LNCAP (cell line): ENCODE data around the gene WDR5.

Experiments
- TF ChIP-seq, protein P1 (sequence below): fragments of 450-650 bp; IDR thresholded peaks from 2 replicates; pipeline ENCODE4 v1.5.1; 2017; ENCODE audit warnings: mild to moderate bottlenecking

Gene WDR5

DNA sequence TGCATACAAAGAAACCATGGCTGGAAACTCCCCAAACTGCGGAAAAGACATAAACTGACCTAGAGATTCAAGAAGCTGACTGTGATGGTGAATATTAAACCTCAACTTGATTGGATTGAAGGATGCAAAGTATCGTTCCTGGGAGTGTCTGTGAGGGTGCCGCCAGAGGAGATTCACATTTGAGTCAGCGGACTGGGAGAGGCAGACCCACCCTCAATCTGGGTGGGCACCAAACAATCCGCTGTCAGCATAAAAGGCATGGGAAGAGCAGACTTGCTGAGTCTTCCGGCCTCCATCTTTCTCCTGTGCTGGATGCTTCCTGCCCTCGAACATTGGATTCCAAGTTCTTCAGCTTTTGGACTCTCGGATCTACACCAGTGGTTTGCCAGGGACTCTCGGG, 24.8 kb upstream of the WDR5 start:
- TF ChIP-seq, protein P1, sequence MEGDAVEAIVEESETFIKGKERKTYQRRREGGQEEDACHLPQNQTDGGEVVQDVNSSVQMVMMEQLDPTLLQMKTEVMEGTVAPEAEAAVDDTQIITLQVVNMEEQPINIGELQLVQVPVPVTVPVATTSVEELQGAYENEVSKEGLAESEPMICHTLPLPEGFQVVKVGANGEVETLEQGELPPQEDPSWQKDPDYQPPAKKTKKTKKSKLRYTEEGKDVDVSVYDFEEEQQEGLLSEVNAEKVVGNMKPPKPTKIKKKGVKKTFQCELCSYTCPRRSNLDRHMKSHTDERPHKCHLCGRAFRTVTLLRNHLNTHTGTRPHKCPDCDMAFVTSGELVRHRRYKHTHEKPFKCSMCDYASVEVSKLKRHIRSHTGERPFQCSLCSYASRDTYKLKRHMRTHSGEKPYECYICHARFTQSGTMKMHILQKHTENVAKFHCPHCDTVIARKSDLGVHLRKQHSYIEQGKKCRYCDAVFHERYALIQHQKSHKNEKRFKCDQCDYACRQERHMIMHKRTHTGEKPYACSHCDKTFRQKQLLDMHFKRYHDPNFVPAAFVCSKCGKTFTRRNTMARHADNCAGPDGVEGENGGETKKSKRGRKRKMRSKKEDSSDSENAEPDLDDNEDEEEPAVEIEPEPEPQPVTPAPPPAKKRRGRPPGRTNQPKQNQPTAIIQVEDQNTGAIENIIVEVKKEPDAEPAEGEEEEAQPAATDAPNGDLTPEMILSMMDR = no peak

DNA sequence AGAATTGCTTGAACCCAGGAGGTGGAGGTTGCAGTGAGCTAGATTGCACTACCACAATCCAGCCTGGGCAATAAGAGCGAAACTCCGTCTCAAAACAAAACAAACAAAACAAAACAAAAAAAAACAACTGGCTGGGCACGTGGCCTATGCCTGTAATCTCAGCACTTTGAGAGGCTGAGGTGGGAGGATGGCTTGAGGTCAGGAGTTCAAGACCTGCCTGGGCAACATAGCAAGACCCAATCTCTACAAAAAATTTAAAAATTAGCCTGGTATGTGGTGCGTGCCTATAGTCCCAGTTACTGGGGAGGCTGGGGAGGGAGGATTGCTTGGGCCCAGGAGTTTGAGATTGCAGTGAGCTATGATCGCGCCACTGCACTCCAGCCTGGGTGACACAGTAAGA, 23.3 kb upstream of the WDR5 start:
- TF ChIP-seq, protein P1 = no peak

DNA sequence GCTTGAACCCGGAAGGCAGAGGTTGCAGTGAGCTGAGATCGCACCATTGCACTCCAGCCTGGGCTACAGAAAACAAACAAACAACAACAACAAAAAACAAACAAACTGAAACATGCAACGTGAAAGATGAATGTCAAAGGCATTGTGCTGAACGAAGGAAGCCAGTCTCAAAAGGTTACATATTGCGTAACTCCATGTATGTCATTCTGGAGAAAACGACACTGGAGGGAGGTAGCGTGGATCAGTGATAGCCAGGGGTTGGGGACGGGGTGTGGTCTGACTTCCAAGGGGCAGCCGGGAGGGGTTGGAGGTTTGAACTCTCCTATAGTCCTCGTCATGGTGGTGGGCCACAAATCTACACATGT, 12.1 kb upstream of the WDR5 start:
- TF ChIP-seq, protein P1 = no peak

DNA sequence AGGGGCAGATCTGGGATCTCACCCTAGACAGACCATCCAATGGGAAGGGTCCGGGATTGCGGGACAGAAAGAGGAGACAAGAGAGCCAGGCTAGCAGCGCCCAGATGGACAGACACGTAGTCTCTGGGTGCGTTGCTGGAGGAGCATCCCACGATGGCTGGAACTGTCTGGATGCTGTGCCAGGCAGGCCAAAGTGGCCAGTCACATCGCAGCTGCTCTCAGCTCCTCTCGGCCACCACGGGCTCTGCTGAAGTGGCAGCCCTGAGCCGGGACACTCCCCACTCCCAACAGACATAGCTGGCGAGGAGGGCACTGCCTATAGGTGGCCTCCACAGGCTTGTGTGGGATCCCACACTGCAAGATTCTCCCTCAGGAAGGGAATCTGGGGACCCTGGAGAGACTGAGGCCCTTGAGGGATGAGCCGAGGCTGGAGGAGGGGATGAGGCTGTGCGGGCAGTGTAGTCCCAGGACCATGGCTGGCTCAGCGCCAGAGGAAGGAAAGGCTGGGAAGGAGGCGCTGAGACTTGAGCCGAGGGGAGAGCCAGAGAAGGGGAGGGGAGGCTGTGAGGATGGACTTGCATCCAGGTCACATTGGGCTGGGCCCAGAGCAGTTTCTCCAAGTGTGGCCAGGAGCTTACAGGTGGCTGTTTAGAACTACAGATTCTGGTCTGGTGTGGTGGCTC, 10.3 kb upstream of the WDR5 start:
- TF ChIP-seq, protein P1 = no peak

DNA sequence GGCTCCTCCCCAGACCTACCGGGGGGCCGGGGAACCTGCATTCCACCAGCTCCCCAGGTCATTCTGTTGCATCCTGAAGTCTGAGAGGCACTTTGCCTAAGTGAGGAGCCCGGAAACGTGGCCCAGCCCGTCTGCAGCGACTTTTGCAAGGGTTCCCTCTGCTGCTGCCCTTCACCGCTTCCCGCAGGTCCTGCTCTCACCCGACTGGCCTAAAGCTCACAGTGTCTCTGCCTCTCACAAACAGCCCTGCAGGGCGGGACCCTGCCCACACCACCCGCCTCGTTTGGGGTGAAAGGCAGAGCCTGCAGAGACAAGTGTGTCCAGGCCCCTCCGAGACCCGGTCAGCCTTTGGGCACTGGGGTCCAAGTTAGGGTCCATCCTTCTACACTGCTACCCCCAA, 9.5 kb upstream of the WDR5 start:
- TF ChIP-seq, protein P1 = no peak

DNA sequence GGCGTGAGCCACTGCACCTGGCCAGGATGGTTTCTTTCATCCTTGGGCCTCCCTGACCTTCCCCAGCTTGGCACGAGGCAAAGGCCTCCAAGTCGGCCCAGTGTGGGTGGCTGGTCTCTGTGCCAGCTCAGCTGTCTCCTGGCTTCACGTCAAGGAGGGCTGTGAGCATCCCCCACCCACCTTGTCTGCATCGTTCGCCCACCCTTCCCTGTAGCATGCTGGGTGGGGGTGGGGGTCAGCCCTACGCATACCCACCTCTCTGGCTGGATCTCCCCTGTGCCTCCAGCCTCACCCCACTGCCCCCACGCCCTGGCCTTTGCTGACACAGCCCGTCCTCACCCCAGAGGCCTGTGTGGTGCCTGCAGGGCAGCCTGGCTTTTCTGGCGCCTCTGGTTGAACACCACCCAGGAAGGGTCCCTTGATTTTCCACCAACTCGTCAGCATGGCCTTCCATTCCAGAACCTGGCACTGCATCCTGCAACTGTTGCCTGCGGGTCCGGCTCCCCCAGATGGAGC, 8.8 kb upstream of the WDR5 start:
- TF ChIP-seq, protein P1 = no peak

DNA sequence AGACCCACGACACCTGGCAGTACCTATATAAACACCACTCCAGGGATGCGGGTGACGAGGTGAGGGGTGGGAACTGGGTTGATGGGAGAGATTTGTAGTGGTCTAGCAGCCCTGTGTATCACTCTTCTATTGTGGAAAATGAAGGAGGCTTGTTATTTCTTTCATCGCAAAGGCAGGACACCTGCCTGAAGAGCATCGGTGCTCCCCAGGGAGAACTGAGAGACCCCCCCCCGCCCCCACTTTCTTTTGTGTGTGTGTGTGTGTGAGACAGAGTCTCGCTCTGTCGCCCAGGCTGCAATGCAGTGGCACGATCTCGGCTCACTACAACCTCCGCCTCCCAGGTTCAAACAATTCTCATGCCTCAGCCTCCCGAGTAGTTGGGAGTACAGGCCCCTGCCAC, 8.3 kb upstream of the WDR5 start:
- TF ChIP-seq, protein P1 = no peak
